ENCODE measurements around the gene GRM7.

GRCh38 chr3:6857510-6857909, 3.4 kb upstream of the GRM7 start:
- no peak for TF ChIP-seq POLR2AphosphoS5 (IDR thresholded peaks at IDR 0.05; ENCODE audit: low read depth, low read length)
- no peak for TF ChIP-seq SIN3A (IDR thresholded peaks at IDR 0.05; ENCODE audit: borderline replicate concordance, insufficient read depth, low read length)
- TF ChIP-seq TAF1 (IDR thresholded peaks at IDR 0.05; ENCODE audit: borderline replicate concordance, insufficient read depth, low read length) = no peak
- TF ChIP-seq REST (IDR thresholded peaks at IDR 0.05; ENCODE audit: insufficient read depth in 1 of 2, low read depth in 2 of 2, low read length in 2 of 2) = no peak

Data from PFSK-1 (cell line).